ENCODE measurements around the gene ANKRD18B.
"Not testable (repeated sequence)": the region's sequence is repeated elsewhere in the genome, so short reads cannot be mapped to it uniquely, and the experiment has no call there.

- TF ChIP-seq EZH2 (IDR thresholded peaks at IDR 0.05; ENCODE audit: low read length, unreplicated experiment); CTCF (conservative IDR thresholded peaks at IDR 0.05; ENCODE audit: low read depth, low read length): not testable (repeated sequence)
Observed at GRCh38 chr9:33512535-33512934, 11.5 kb upstream of the ANKRD18B start.
